K562 (cell line): Measurements from ENCODE around the gene ATG4D. TPM values are rescaled to one million over a fixed set of nuclear protein-coding genes. Genes with fewer than 3 reads are reported as not detected.

Experiments
- BRD4 ChIP-seq: fragments of 200-600 bp; sonication (generic); IDR thresholded peaks from 2 replicates; pipeline ENCODE4 v1.6.1; 2017; ENCODE audit warnings: inconsistent platforms
- CBX1 ChIP-seq: sonication (generic); IDR thresholded peaks from 2 replicates; pipeline ENCODE4 v1.6.1; 2016; ENCODE audit warnings: antibody characterized with exemption, low read depth, mild to moderate bottlenecking
- CLOCK ChIP-seq: fragments of 250-450 bp; sonication (Bioruptor Pico); IDR thresholded peaks from 2 replicates; pipeline ENCODE4 v1.4.0; 2020; ENCODE audit warnings: mild to moderate bottlenecking, moderate library complexity, borderline replicate concordance
- GABPB2 ChIP-seq: fragments of 250-450 bp; sonication (Bioruptor Pico); conservative IDR thresholded peaks from 2 replicates; pipeline ENCODE4 v1.5.1; 2021; ENCODE audit warnings: mild to moderate bottlenecking
- GATAD2A ChIP-seq: fragments of 450-650 bp; IDR thresholded peaks from 2 replicates; pipeline ENCODE4 v1.6.1; 2017
- KDM2B ChIP-seq: fragments of 250-450 bp; sonication (Bioruptor Pico); IDR thresholded peaks from 2 replicates; pipeline ENCODE4 v1.8.0; 2021; ENCODE audit warnings: mild to moderate bottlenecking, moderate library complexity
- LCOR ChIP-seq: sonication (generic); formaldehyde crosslinking; IDR thresholded peaks from 2 replicates; pipeline ENCODE4 v1.8.0; 2022; ENCODE audit warnings: mild to moderate bottlenecking, missing genetic modification reagents
- MAFF ChIP-seq: IDR thresholded peaks from 2 replicates; pipeline ENCODE4 v1.6.1; 2012; ENCODE audit warnings: low read length, improper control_type of control experiment
- MCM3 ChIP-seq: fragments of 450-650 bp; IDR thresholded peaks from 2 replicates; pipeline ENCODE4 v1.6.1; 2016
- NR4A1 ChIP-seq, 2 experiments: fragments of 250-450 bp in 1 of 2; fragments of 450-650 bp in 1 of 2; sonication (Bioruptor Pico) in 1 of 2; IDR thresholded peaks; 2 replicates each; pipeline versions ENCODE4 v1.4.0 to v1.6.1; 2016 to 2020; ENCODE audit warnings: mild to moderate bottlenecking in 2 of 2, missing compliant biosample characterization in 1 of 2, missing genetic modification characterization in 1 of 2, moderate library complexity in 1 of 2
- RFX1 ChIP-seq: fragments of 450-650 bp; IDR thresholded peaks from 2 replicates; pipeline ENCODE4 v1.6.1; 2016; ENCODE audit warnings: mild to moderate bottlenecking, moderate library complexity
- SAP30 ChIP-seq: fragments of 200-600 bp; sonication (generic); IDR thresholded peaks from 2 replicates; pipeline ENCODE4 v1.6.1; 2012; ENCODE audit warnings: borderline replicate concordance, low read depth, mild to moderate bottlenecking, moderate library complexity, low read length, control low read depth, inconsistent platforms; ENCODE audit not compliant: insufficient read depth, poor library complexity, severe bottlenecking
- TBP ChIP-seq: optimal IDR thresholded peaks from 2 replicates; pipeline ENCODE3; 2011; ENCODE audit warnings: low read depth, low read length, improper control_type of control experiment
- THAP12 ChIP-seq: fragments of 250-450 bp; sonication (Bioruptor Pico); IDR thresholded peaks from 2 replicates; pipeline ENCODE4 v1.9.0; 2021; ENCODE audit warnings: mild to moderate bottlenecking, inconsistent platforms
- ZBTB12 ChIP-seq: fragments of 250-450 bp; sonication (Bioruptor Pico); IDR thresholded peaks from 2 replicates; pipeline ENCODE4 v1.4.0; 2020
- ZBTB26 ChIP-seq: fragments of 450-650 bp; formaldehyde crosslinking; IDR thresholded peaks from 2 replicates; pipeline ENCODE4 v1.4.0; 2022; ENCODE audit warnings: missing genetic modification characterization
- ZEB2 ChIP-seq: fragments of 450-650 bp; IDR thresholded peaks from 2 replicates; pipeline ENCODE4 v1.6.1; 2016
- ZNF445 ChIP-seq: fragments of 250-450 bp; sonication (Bioruptor Pico); IDR thresholded peaks from 2 replicates; pipeline ENCODE4 v1.4.0; 2020; ENCODE audit warnings: low read depth, mild to moderate bottlenecking, moderate library complexity
- ZNF707 ChIP-seq: fragments of 250-450 bp; sonication (Bioruptor Pico); conservative IDR thresholded peaks from 2 replicates; pipeline ENCODE4 v1.8.0; 2022; ENCODE audit warnings: inconsistent platforms, mild to moderate bottlenecking, moderate library complexity
- ZNF778 ChIP-seq: fragments of 450-650 bp; formaldehyde crosslinking; IDR thresholded peaks from 2 replicates; pipeline ENCODE4 v1.4.0; 2020; ENCODE audit warnings: mild to moderate bottlenecking, moderate library complexity
- ZZZ3 ChIP-seq: fragments of 450-650 bp; IDR thresholded peaks from 2 replicates; pipeline ENCODE4 v1.6.1; 2016; ENCODE audit warnings: antibody characterized with exemption, mild to moderate bottlenecking, moderate library complexity
- polyA plus RNA-seq, 8 experiments: library from polyadenylated mRNA; depleted of rRNA in 4 of 8; stranded (reverse) in 5 of 8; unstranded in 3 of 8; fragments of >200 nt; fragmentation: Nextera tagmentation in 2 of 8; fragmentation: Illumina TruSeq in 1 of 8; extraction: Ambion mirVana in 2 of 8; extraction: Trizol in 1 of 8; gene quantifications; 2 replicates each; pipeline versions ENCODE4 v1.2.1 to v1.2.3, GENCODE V29; 2011 to 2014; ENCODE audit warnings: inconsistent platforms in 1 of 8, missing spikeins in 1 of 8
- total RNA-seq, 7 experiments: library from RNA; depleted of rRNA in 6 of 7; stranded (reverse); fragments of >200 nt in 6 of 7; fragmentation: Illumina TruSeq in 2 of 7; extraction: Trizol in 2 of 7; gene quantifications; 2 replicates each; pipeline versions ENCODE4 v1.2.1 to v1.2.3, GENCODE V29; 2011 to 2021; ENCODE audit warnings: low replicate concordance in 1 of 7
- TF ChIP-seq, protein P1 (sequence below): fragments of 450-650 bp; formaldehyde crosslinking; IDR thresholded peaks from 2 replicates; pipeline ENCODE4 v1.4.0; 2022; ENCODE audit warnings: mild to moderate bottlenecking, moderate library complexity

Gene ATG4D
- total and polyA plus RNA-seq, 9 of the 15 experiments (the other 6 are each of a cell fraction or from before 2014, with no cell fraction given) = 0.51 to 66.1 (median 22.9) TPM

GRCh38 chr19:10502524-10503001 is 41.1 kb upstream of the ATG4D start (continued):
- TF ChIP-seq NR4A1 (CRISPR knock-in tag; IDR thresholded peaks at IDR 0.05) (no peak), NR4A1 (tag; IDR thresholded peaks at IDR 0.05) (no peak), ZZZ3 (no peak), MAFF (peak; percentile 69; the same call in 1 of the 2 replicates), ZNF707 (no peak), LCOR (CRISPR knock-in tag) (0 out of 2 replicates have a peak, but pooled peaks have one; percentile 3), ZBTB26 (CRISPR knock-in tag) (no peak), ZEB2 (no peak), KDM2B (CRISPR knock-in tag) (peak; percentile 44; the same call in 1 of the 2 replicates), THAP12 (peak; percentile 61), GATAD2A (no peak), ZNF778 (CRISPR knock-in tag) (no peak), BRD4 (0 out of 2 replicates have a peak, but pooled peaks have one; percentile 11), SAP30 (no peak), MCM3 (no peak), ZNF445 (no peak), GABPB2 (CRISPR knock-in tag) (no peak), TBP (peak; percentile 94), CLOCK (CRISPR knock-in tag) (no peak), RFX1 (no peak), ZBTB12 (CRISPR knock-in tag) (peak; percentile 66), CBX1 (peak; percentile 66; the same call in 1 of the 2 replicates)
- TF ChIP-seq, protein P1, sequence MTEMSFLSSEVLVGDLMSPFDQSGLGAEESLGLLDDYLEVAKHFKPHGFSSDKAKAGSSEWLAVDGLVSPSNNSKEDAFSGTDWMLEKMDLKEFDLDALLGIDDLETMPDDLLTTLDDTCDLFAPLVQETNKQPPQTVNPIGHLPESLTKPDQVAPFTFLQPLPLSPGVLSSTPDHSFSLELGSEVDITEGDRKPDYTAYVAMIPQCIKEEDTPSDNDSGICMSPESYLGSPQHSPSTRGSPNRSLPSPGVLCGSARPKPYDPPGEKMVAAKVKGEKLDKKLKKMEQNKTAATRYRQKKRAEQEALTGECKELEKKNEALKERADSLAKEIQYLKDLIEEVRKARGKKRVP (CRISPR knock-in tag) = no peak
